Pancreas (tissue), 10 donors: Measurements from ENCODE around the gene PFKFB4. TPM values are rescaled to one million over a fixed set of nuclear protein-coding genes. Genes with fewer than 3 reads are reported as not detected.

Source experiments
- ATAC-seq, 4 donors: fragments of 200-7000 bp; cut with Tn5 transposase; one replicate each; pipeline versions ENCODE4 v1.8.0 to v1.9.1; 2020; ENCODE audit warnings: mild to moderate bottlenecking in 4 of 4, moderate library complexity in 4 of 4
- DNase-seq, 6 donors: peaks; one replicate each; pipeline ENCODE4 v3.0.0-alpha.2; 2020
- FAIRE-seq: peaks from 2 replicates; lab custom pipeline; 2012; peaks lifted over from hg19 to GRCh38; lab: Jason Lieb, UNC
- H3K27ac ChIP-seq, 4 donors: fragments of 200-600 bp; sonication (generic); 1 replicate in 3 of 4; 2 replicates in 1 of 4; pipeline versions ENCODE4 v1.5.0 to v1.8.0; 2020
- H3K27me3 ChIP-seq, 4 donors: fragments of 200-600 bp; one replicate each; pipeline ENCODE4 v1.8.0; 2021
- H3K36me3 ChIP-seq, 3 donors: fragments of 200-600 bp; sonication (generic) in 1 of 3; one replicate each; pipeline versions ENCODE4 v1.5.0 to v1.8.0; 2020 to 2021
- H3K4me1 ChIP-seq, 3 donors: fragments of 200-600 bp; one replicate each; pipeline ENCODE4 v1.8.0; 2021
- H3K4me3 ChIP-seq, 4 donors: fragments of 200-600 bp; sonication (generic) in 2 of 4; one replicate each; pipeline versions ENCODE4 v1.5.0 to v1.8.0; 2020 to 2021
- H3K9me3 ChIP-seq, 4 donors: fragments of 200-600 bp; one replicate each; pipeline ENCODE4 v1.8.0; 2021
- WGBS, 2 donors: extraction: QIAGEN DNeasy Blood & Tissue Kit; methylation state at CpG; one replicate each; pipeline ENCODE4 v1.1.7; 2013; 5-methylcytosine and 5-hydroxymethylcytosine counted together
- intact Hi-C, 3 donors: fragments of 100-400 bp; cut with DNase I; formaldehyde crosslinking; loops; one replicate each; pipeline versions ENCODE4 v1.11.1 to v1.14.2; 2022
- polyA plus RNA-seq, 2 donors: library from polyadenylated mRNA; stranded (reverse); fragments of 200-250 nt; gene quantifications; one replicate each; pipeline ENCODE4 v1.2.3, GENCODE V29; 2013
- total RNA-seq, 6 donors: library from RNA; stranded (reverse); fragmentation: NEBNext Ultra II Directional in 4 of 6; extraction: Animal tissue kit (Norgen Biotek cat#: 25700) in 4 of 6; gene quantifications; one replicate each; pipeline versions ENCODE4 v1.2.1 to v1.2.4, GENCODE V29; 2021 to 2023
- TF ChIP-seq, protein P1 (sequence below), 4 donors: fragments of 200-600 bp; sonication (generic) in 3 of 4; IDR thresholded peaks; one replicate each; pipeline versions ENCODE4 v1.5.0 to v1.8.0; 2021; ENCODE audit warnings: antibody characterized with exemption in 4 of 4
- donor health status: healthy with polysubstance abuse.
- donor health status: DM: no; HTN: no; CAD: no; lungs with moderate emphysema.
- donor health status: DM: no; HTN: no; CAD: no.
- donor health status: control.
- donor health status: control.
- donor health status: Bipolar disorder and iron deficiency.
- donor health status: DM: yes; HTN: yes; CAD: no.
- donor health status: DM: no; HTN: no; CAD: no.
- donor health status: DM: no; HTN: no; CAD: no.
- donor health status: DM: yes; HTN: yes; CAD: no.

Gene PFKFB4
- total and polyA plus RNA-seq, 8 donors = 7.4 to 12.2 (median 8.5) TPM

- ATAC-seq (no peak), FAIRE-seq (no peak), DNase-seq (no peak)
- intact Hi-C loops = no loop called here
- TF ChIP-seq, protein P1, sequence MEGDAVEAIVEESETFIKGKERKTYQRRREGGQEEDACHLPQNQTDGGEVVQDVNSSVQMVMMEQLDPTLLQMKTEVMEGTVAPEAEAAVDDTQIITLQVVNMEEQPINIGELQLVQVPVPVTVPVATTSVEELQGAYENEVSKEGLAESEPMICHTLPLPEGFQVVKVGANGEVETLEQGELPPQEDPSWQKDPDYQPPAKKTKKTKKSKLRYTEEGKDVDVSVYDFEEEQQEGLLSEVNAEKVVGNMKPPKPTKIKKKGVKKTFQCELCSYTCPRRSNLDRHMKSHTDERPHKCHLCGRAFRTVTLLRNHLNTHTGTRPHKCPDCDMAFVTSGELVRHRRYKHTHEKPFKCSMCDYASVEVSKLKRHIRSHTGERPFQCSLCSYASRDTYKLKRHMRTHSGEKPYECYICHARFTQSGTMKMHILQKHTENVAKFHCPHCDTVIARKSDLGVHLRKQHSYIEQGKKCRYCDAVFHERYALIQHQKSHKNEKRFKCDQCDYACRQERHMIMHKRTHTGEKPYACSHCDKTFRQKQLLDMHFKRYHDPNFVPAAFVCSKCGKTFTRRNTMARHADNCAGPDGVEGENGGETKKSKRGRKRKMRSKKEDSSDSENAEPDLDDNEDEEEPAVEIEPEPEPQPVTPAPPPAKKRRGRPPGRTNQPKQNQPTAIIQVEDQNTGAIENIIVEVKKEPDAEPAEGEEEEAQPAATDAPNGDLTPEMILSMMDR (IDR thresholded peaks at IDR 0.05) = no peak
- Histone ChIP-seq H3K4me1 (no peaks in the 10 kb centered on the region), H3K27me3 (no peaks in the 10 kb centered on the region), H3K4me3 (no peak overlapping the region), H3K9me3 (no peaks in the 10 kb centered on the region), H3K36me3 (no peaks in the 10 kb centered on the region), H3K27ac (no peak overlapping the region)
- WGBS, 2 donors = 85 to 91% methylated on average over 10 of the region's 10 CpGs
Measured at GRCh38 chr3:48573973-48574585, 17.5 kb upstream of the PFKFB4 start.

GRCh38 chr3:48572517-48572916, 15.9 kb upstream of the PFKFB4 start:
- DNase-seq = no peak
- 75 to 84% methylated on average over 7 of the region's 7 CpGs for WGBS, 2 donors
- Histone ChIP-seq H3K27me3 (no peaks in the 10 kb centered on the region), H3K4me3 (no peak overlapping the region), H3K27ac (no peak overlapping the region), H3K36me3 (no peaks in the 10 kb centered on the region), H3K9me3 (no peaks in the 10 kb centered on the region), H3K4me1 (no peaks in the 10 kb centered on the region)
- intact Hi-C loops = no loop called here
- ATAC-seq = no peak
- no peak for FAIRE-seq
- TF ChIP-seq, protein P1 (IDR thresholded peaks at IDR 0.05) = no peak

DNA sequence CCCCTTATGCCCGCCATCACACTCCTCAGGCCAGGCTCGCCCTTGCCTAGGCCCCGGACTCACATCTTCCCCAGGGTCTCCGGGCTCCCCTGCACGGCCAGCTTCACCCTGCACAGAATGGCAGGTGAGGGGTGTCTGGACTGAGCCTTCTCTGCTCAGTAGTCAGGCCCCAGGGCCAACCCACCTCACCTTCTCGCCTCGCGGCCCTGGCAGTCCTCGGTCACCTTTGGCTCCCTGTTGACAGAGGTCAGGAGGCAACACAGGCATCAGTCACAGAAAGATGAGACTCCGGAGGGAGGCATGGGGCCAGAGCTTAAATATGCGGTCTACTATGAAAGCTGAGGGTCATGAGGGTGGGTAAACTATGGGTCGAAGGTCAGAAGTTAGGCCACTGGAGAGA, 15.3 kb upstream of the PFKFB4 start:
- no peak for ATAC-seq
- Histone ChIP-seq H3K4me1 (no peaks in the 10 kb centered on the region), H3K27me3 (no peaks in the 10 kb centered on the region), H3K4me3 (no peak overlapping the region), H3K9me3 (no peaks in the 10 kb centered on the region), H3K36me3 (no peaks in the 10 kb centered on the region), H3K27ac (no peak overlapping the region)
- WGBS, 2 donors = 67 to 81% methylated on average over 12 of the region's 12 CpGs
- intact Hi-C loops = no loop called here
- no peak for FAIRE-seq
- TF ChIP-seq, protein P1 (IDR thresholded peaks at IDR 0.05) = no peak
- no peak for DNase-seq

- Histone ChIP-seq H3K27ac (no peak overlapping the region), H3K36me3 (no peaks in the 10 kb centered on the region), H3K9me3 (no peaks in the 10 kb centered on the region), H3K27me3 (no peaks in the 10 kb centered on the region), H3K4me1 (no peaks in the 10 kb centered on the region), H3K4me3 (no peak overlapping the region)
- FAIRE-seq (no peak), ATAC-seq (no peak), DNase-seq (no peak)
- TF ChIP-seq, protein P1 (IDR thresholded peaks at IDR 0.05) = no peak
- intact Hi-C loops = no loop called here
- 80 to 86% methylated on average over 18 of the region's 18 CpGs for WGBS, 2 donors
Measured at GRCh38 chr3:48569808-48570450, 13.3 kb upstream of the PFKFB4 start.

GRCh38 chr3:48569400-48569799, 12.8 kb upstream of the PFKFB4 start:
- intact Hi-C loops = no loop called here
- DNase-seq (no peak), ATAC-seq (no peak), FAIRE-seq (no peak)
- Histone ChIP-seq H3K4me3 (no peak overlapping the region), H3K36me3 (no peaks in the 10 kb centered on the region), H3K4me1 (no peaks in the 10 kb centered on the region), H3K9me3 (no peaks in the 10 kb centered on the region), H3K27ac (no peak overlapping the region), H3K27me3 (no peaks in the 10 kb centered on the region)
- 74 to 84% methylated on average over 10 of the region's 10 CpGs for WGBS, 2 donors
- TF ChIP-seq, protein P1 (IDR thresholded peaks at IDR 0.05) = no peak
